BJ (cell line): ENCODE measurements around the gene CAMKMT. TPM values are rescaled to one million over a fixed set of nuclear protein-coding genes. Genes with fewer than 3 reads are reported as not detected.

ENCODE experiments used
- CTCF ChIA-PET: fragments of 350-600 bp; formaldehyde crosslinking; extraction: SDS; loops from one replicate; lab custom pipeline; 2021; ENCODE audit warnings: antibody characterized with exemption, inconsistent platforms; lab: Yijun Ruan, JAX
- POLR2A ChIA-PET: fragments of 300-600 bp; sonication (Branson Sonifier 250); formaldehyde crosslinking; extraction: SDS; loops from one replicate; lab custom pipeline; 2021; ENCODE audit warnings: antibody characterized with exemption; lab: Charles Lee
- DNase-seq: peaks from one replicate; pipeline ENCODE4 v3.0.0-alpha.2; 2011; ENCODE audit warnings: low read depth
- H3K27me3 ChIP-seq: 2 replicates; pipeline ENCODE4 v1.6.0; 2011; ENCODE audit warnings: low read length; ENCODE audit not compliant: control insufficient read depth, insufficient read depth
- H3K36me3 ChIP-seq: 2 replicates; pipeline ENCODE4 v1.5.1; 2011; ENCODE audit warnings: low read length; ENCODE audit not compliant: control insufficient read depth, insufficient read depth
- H3K4me3 ChIP-seq: 2 replicates; pipeline ENCODE4 v1.5.1; 2011; ENCODE audit warnings: low read depth, mild to moderate bottlenecking, control low read depth, low read length
- CTCF ChIP-seq: IDR thresholded peaks from 2 replicates; pipeline ENCODE4 v1.5.1; 2011; ENCODE audit warnings: low read depth, mild to moderate bottlenecking, control low read depth, inconsistent platforms, low read length, moderate library complexity; ENCODE audit not compliant: insufficient read depth
- polyA plus RNA-seq: library from polyadenylated mRNA; depleted of rRNA; stranded (reverse); fragments of >200 nt; gene quantifications from 2 replicates; pipeline ENCODE4 v1.2.3, GENCODE V29; 2011

The CAMKMT gene
- polyA plus RNA-seq, 1 experiment, result 2.0 TPM

- Histone ChIP-seq H3K4me3 (no peak overlapping the region), H3K27me3 (peaks cover 13% of the 10 kb centered on the region), H3K36me3 (no peaks in the 10 kb centered on the region)
- POLR2A ChIA-PET, result no interaction called here
- no peak for TF ChIP-seq CTCF
- DNase-seq, result no peak
- CTCF ChIA-PET, result no interaction called here
Observed at GRCh38 chr2:44810892-44811530, 449.3 kb downstream of the CAMKMT start.

- ChIA-PET POLR2A (no interaction called here), CTCF (interaction anchor here (0.6 kb wide), 1 partner anchor 13 kb away, joined by 3 read pairs; no protein-coding TSS in a partner anchor)
- no peak overlapping the region for H3K4me3 ChIP-seq
- DNase-seq, result no peak
- TF ChIP-seq CTCF, result no peak
- H3K36me3 ChIP-seq, result no peaks in the 10 kb centered on the region
- peaks cover 4% of the 10 kb centered on the region; the same call in 1 of the 2 replicates for H3K27me3 ChIP-seq
Observed at GRCh38 chr2:44813165-44813564, 451.4 kb downstream of the CAMKMT start.

- Histone ChIP-seq H3K4me3 (no peak overlapping the region), H3K27me3 (peaks cover 6% of the 10 kb centered on the region), H3K36me3 (no peaks in the 10 kb centered on the region)
- DNase-seq, result no peak
- ChIA-PET CTCF (no interaction called here), POLR2A (no interaction called here)
- no peak for TF ChIP-seq CTCF
Observed at GRCh38 chr2:44813658-44814057, 451.9 kb downstream of the CAMKMT start.

GRCh38 chr2:44817256-44817655, 455.5 kb downstream of the CAMKMT start:
- peaks cover 4% of the 10 kb centered on the region for H3K27me3 ChIP-seq
- no peak for DNase-seq
- no peaks in the 10 kb centered on the region for H3K36me3 ChIP-seq
- no peak for TF ChIP-seq CTCF
- CTCF ChIA-PET, result no interaction called here
- no peak overlapping the region for H3K4me3 ChIP-seq
- POLR2A ChIA-PET, result no interaction called here

GRCh38 chr2:44817673-44818335, 456.1 kb downstream of the CAMKMT start:
- no peak overlapping the region for H3K4me3 ChIP-seq
- no peaks in the 10 kb centered on the region for H3K36me3 ChIP-seq
- TF ChIP-seq CTCF, result no peak
- ChIA-PET POLR2A (no interaction called here), CTCF (interaction anchor here (0.7 kb wide), 1 partner anchor 10 kb away, joined by 3 read pairs; no protein-coding TSS in a partner anchor)
- no peak for DNase-seq
- H3K27me3 ChIP-seq, result peaks cover 6% of the 10 kb centered on the region
